Left forelimb (tissue), 1 donor: ENCODE results near the gene ST6GAL1.
A peak's percentile ranks its signal among the peaks of the same experiment; 100 is the strongest.
"Not testable (repeated sequence)": the region's sequence is repeated elsewhere in the genome, so short reads cannot be mapped to it uniquely, and the experiment has no call there.

Source experiments
- DNase-seq: peaks from one replicate; pipeline ENCODE4 v3.0.0-alpha.2; 2018; ENCODE audit warnings: low spot score

ST6GAL1 gene, protein sequence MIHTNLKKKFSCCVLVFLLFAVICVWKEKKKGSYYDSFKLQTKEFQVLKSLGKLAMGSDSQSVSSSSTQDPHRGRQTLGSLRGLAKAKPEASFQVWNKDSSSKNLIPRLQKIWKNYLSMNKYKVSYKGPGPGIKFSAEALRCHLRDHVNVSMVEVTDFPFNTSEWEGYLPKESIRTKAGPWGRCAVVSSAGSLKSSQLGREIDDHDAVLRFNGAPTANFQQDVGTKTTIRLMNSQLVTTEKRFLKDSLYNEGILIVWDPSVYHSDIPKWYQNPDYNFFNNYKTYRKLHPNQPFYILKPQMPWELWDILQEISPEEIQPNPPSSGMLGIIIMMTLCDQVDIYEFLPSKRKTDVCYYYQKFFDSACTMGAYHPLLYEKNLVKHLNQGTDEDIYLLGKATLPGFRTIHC

GRCh38 chr3:186930143-186930640, at the start of gene ST6GAL1:
Gene ST6GAL1, plus strand, starts transcription at chr3:186930526. Its CDS starts 112,178 bp downstream, at chr3:187042704.
- peak; percentile 80 for DNase-seq

GRCh38 chr3:186882150-186882524, 48.2 kb upstream of the ST6GAL1 start:
- no peak for DNase-seq

GRCh38 chr3:186882881-186883685, 47.2 kb upstream of the ST6GAL1 start:
- no peak for DNase-seq

GRCh38 chr3:186883686-186884058, 46.7 kb upstream of the ST6GAL1 start:
- DNase-seq: no peak

GRCh38 chr3:186884868-186885267, 45.5 kb upstream of the ST6GAL1 start:
- not testable (repeated sequence) for DNase-seq

GRCh38 chr3:186886202-186886981, 43.9 kb upstream of the ST6GAL1 start:
- DNase-seq: no peak

- not testable (repeated sequence) for DNase-seq
Measured at GRCh38 chr3:186887507-186887938, 42.8 kb upstream of the ST6GAL1 start.

DNA sequence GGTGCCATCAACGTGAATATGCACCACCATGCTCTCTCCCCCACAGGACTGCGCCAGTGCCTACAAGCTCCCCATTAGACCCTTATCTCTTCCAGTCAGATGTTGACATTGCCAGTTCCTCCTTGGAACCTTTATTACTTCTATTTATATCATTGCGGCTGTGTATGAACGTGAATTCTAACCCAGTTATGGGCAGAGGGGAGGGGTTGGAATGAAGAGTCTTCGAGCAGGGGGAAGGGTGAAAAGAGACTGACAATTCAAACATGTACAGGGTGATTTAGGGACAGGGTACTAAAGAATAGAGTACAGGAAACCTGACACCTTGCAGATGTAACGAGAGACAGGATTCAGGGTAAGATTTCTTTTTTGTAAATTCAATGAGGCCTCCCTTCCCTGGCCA, 41.8 kb upstream of the ST6GAL1 start:
- DNase-seq: no peak

DNA sequence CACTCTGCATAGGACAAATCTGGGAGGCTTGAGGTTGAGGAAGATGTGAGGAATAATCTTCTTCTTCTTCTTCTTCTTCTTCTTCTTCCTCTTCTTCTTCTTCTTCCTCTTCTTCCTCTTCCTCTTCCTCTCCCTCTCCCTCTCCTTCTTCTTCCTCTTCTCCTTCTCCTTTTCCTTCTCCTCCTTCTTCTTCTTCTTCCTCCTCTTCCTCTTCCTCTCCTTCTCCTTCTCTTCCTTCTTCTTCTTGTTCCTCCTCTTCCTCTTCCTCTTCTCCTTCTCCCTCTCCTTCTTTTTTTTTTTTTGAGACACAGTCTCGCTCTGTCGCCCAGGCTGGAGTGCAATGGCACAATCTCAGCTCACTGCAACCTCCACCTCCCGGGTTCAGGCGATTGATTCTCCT, 40.6 kb upstream of the ST6GAL1 start:
- not testable (repeated sequence) for DNase-seq

DNA sequence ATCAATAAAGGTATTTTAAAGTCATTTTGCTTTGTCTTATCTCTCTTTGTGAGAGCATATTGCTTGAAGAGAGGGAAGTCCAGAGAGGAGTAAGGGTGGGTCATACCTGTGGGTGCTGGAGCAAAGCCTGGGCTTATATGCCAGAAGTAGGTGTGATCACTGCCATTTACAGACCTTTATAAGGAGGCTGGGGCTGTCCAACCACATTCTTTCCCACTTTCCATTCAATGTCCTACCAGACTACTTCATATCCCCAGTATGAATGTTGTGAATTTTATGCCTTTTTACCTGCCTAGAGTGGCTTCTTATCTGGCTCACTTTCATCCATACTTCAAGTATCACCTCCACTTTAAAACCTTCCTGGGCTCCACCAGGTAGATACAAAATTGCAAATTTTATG, 39.4 kb upstream of the ST6GAL1 start:
- no peak for DNase-seq

- not testable (repeated sequence) for DNase-seq
Measured at GRCh38 chr3:186893071-186893470, 37.3 kb upstream of the ST6GAL1 start.

- no peak for DNase-seq
Measured at GRCh38 chr3:186895406-186895805, 34.9 kb upstream of the ST6GAL1 start.

DNA sequence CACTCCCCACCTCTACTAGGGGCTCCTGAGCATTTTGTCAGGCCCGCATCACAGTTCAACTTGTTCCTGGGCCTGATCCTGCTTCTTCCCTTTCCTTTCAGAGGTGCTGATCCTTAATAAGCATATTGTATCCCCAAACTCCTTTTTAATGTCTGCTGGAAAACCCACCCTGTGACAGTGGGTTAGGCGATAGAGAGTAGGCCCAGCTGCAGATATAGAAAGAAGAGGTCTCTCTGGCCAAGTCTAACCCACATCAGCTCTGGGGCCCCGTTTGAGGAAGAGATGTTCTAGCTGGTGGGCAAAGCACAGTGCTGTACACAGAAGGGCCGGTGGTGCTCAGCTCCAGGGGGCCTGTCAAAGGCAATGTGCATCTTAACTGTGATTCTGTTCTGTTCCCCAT, 34.3 kb upstream of the ST6GAL1 start:
- DNase-seq: no peak

DNA sequence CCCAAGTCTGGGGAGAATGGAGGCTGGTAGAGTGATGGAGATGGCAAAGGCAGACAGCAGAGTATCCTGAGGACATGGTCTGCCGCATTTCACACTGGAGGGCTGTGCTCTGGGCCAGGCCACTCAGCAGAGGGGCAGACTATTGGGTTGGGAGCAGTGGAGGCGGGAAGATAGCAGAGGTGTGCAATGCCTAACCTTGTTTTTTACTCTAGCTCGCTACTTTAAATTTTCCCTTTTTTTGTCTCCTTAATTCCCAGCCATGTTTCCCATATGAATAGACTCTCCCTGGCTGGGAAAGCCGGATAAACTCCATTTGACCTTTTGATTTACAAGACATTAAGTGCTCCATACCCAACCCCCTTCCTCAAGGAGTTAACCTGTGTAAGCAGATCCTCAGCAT, 33.5 kb upstream of the ST6GAL1 start:
- no peak for DNase-seq

- no peak for DNase-seq
Measured at GRCh38 chr3:186901135-186901734, 29.1 kb upstream of the ST6GAL1 start.

- DNase-seq: no peak
Measured at GRCh38 chr3:186902154-186902553, 28.2 kb upstream of the ST6GAL1 start.

DNA sequence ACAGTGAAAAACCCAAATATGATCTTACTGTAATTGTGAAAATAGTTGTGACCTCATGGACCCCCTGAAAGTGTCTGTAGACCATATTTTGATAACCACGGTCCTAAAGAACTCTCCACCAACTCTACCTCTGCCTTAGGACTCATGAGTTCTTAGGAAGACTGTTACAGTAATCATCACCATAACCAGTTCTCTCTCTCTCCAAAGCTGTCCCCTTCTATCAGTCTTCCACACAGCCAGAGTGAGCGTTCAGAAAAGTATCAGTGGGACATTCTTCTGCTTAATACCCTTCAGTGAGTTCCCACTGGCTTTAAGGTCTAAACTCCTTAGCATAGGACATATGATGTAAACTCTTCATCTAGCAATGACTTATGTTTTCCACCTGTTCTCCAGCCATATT, 27.6 kb upstream of the ST6GAL1 start:
- DNase-seq: no peak

- DNase-seq: not testable (repeated sequence)
Measured at GRCh38 chr3:186903676-186904075, 26.6 kb upstream of the ST6GAL1 start.

DNA sequence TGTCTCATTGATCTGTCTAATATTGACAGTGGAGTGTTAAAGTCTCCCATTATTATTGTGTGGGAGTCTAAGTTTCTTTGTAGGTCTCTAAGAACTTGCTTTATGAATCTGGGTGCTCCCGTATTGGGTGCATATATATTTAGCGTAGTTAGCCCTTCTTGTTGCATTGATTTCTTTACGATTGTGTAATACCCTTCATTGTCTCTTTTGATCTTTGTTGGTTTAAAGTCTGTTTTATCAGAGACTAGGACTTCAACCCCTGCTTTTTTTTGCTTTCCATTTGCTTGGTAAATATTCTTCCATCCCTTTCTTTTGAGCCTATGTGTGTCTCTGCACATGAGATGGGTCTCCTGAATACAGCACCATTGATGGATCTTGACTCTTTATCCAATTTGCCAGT, 23.3 kb upstream of the ST6GAL1 start:
- DNase-seq: not testable (repeated sequence)

GRCh38 chr3:186909078-186909853, 21.1 kb upstream of the ST6GAL1 start:
- DNase-seq: no peak
